D721Med (cell line): ENCODE results near the gene ARMC2.

Experiments
- DNase-seq: peaks from one replicate; pipeline ENCODE4 v3.0.0; 2011; ENCODE audit warnings: low spot score; ENCODE audit not compliant: insufficient read length
- FAIRE-seq: peaks from 2 replicates; lab custom pipeline; 2011; peaks lifted over from hg19 to GRCh38; lab: Jason Lieb, UNC
- TF ChIP-seq, protein P1 (sequence below): IDR thresholded peaks from 2 replicates; pipeline ENCODE4 v1.5.1; 2012; ENCODE audit warnings: mild to moderate bottlenecking, control low read depth; ENCODE audit not compliant: insufficient read depth; ENCODE audit errors: missing control alignments

ARMC2 gene

GRCh38 chr6:108848116-108848868 lies at the start of gene ARMC2:
Gene ARMC2, plus strand, starts transcription at chr6:108848422. Its CDS starts 5,846 bp downstream, at chr6:108854268.
- TF ChIP-seq, protein P1, sequence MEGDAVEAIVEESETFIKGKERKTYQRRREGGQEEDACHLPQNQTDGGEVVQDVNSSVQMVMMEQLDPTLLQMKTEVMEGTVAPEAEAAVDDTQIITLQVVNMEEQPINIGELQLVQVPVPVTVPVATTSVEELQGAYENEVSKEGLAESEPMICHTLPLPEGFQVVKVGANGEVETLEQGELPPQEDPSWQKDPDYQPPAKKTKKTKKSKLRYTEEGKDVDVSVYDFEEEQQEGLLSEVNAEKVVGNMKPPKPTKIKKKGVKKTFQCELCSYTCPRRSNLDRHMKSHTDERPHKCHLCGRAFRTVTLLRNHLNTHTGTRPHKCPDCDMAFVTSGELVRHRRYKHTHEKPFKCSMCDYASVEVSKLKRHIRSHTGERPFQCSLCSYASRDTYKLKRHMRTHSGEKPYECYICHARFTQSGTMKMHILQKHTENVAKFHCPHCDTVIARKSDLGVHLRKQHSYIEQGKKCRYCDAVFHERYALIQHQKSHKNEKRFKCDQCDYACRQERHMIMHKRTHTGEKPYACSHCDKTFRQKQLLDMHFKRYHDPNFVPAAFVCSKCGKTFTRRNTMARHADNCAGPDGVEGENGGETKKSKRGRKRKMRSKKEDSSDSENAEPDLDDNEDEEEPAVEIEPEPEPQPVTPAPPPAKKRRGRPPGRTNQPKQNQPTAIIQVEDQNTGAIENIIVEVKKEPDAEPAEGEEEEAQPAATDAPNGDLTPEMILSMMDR, result no peak
- FAIRE-seq (no peak), DNase-seq (peak; percentile 72)

GRCh38 chr6:108798670-108799353 lies 49.4 kb upstream of the ARMC2 start:
- DNase-seq (peak; percentile 38), FAIRE-seq (peak; percentile 83)
- TF ChIP-seq, protein P1, result no peak

- DNase-seq, result no peak
- TF ChIP-seq, protein P1, result no peak
- FAIRE-seq, result no peak
These were observed 48.9 kb upstream of the ARMC2 start for GRCh38 chr6:108799354-108799717.

- DNase-seq, result no peak
- FAIRE-seq, result no peak
- TF ChIP-seq, protein P1, result no peak
These were observed 48.4 kb upstream of the ARMC2 start for GRCh38 chr6:108799791-108800190.

DNA sequence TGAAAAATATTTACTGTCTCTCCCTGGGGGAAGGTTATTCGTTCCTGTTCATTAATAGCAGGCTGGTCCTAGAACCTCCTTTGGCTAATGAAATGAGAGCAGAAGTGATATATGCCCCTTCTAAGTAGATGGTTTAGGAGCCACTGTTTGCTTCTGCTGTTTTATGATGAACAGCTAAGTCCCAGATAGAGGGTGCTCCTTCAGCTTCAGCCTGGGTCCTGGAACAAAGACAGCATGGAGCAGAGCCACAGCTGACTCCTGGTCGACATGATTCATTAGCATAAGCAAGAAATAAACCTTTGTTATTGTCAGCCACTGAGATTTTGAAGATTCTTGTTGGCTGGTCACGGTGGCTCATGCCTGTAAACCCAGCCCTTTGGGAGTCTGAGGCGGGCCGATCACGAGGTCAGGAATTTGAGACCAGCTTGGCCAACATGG lies 47.8 kb upstream of the ARMC2 start:
- peak; percentile 81 for FAIRE-seq
- DNase-seq, result no peak
- TF ChIP-seq, protein P1, result no peak

GRCh38 chr6:108801366-108801765 lies 46.9 kb upstream of the ARMC2 start:
- TF ChIP-seq, protein P1, result no peak
- no peak for FAIRE-seq
- DNase-seq, result no peak
